H1 (cell line): ENCODE results near the gene SLC25A31. TPM values are rescaled to one million over a fixed set of nuclear protein-coding genes. Genes with fewer than 3 reads are reported as not detected.

Experiments
- ATF3 ChIP-seq: IDR thresholded peaks from 2 replicates; pipeline ENCODE4 v1.6.1; 2011; ENCODE audit warnings: low read depth, mild to moderate bottlenecking, low read length; ENCODE audit not compliant: insufficient read depth
- CHD7 ChIP-seq: fragments of 300-600 bp; sonication (generic); IDR thresholded peaks from 2 replicates; pipeline ENCODE4 v1.7.1; 2012; ENCODE audit warnings: low read length, moderate library complexity, mild to moderate bottlenecking, inconsistent platforms; ENCODE audit not compliant: insufficient replicate concordance
- KDM4A ChIP-seq: IDR thresholded peaks from one replicate; pipeline ENCODE4 v1.7.1; 2012; ENCODE audit warnings: low read depth, mild to moderate bottlenecking, moderate library complexity, low read length, inconsistent platforms; ENCODE audit not compliant: severe bottlenecking
- POU5F1 ChIP-seq: IDR thresholded peaks from 2 replicates; pipeline ENCODE4 v1.6.1; 2011; ENCODE audit warnings: low read depth, mild to moderate bottlenecking, low read length, moderate library complexity
- RXRA ChIP-seq: IDR thresholded peaks from 2 replicates; pipeline ENCODE4 v1.6.1; 2011; ENCODE audit warnings: low read depth, mild to moderate bottlenecking, low read length, moderate library complexity; ENCODE audit not compliant: insufficient read depth
- SAP30 ChIP-seq: fragments of 300-600 bp; sonication (generic); IDR thresholded peaks from 2 replicates; pipeline ENCODE4 v1.7.1; 2012; ENCODE audit warnings: low read length, moderate library complexity, mild to moderate bottlenecking, inconsistent platforms; ENCODE audit not compliant: insufficient read depth, insufficient replicate concordance
- SIRT6 ChIP-seq: IDR thresholded peaks from one replicate; pipeline ENCODE4 v1.7.1; 2012; ENCODE audit warnings: low read length, inconsistent platforms
- SP1 ChIP-seq: IDR thresholded peaks from 2 replicates; pipeline ENCODE4 v1.6.1; 2011; ENCODE audit warnings: low read depth, low read length
- TEAD4 ChIP-seq: IDR thresholded peaks from 2 replicates; pipeline ENCODE4 v1.6.1; 2012; ENCODE audit warnings: low read depth, low read length, inconsistent platforms, mixed read lengths
- ZNF274 ChIP-seq: IDR thresholded peaks from 2 replicates; pipeline ENCODE4 v1.7.0; 2012; ENCODE audit warnings: low read length, borderline replicate concordance; ENCODE audit errors: extremely low read depth
- polyA plus RNA-seq, 7 experiments: library from polyadenylated mRNA; depleted of rRNA in 3 of 7; stranded (reverse) in 5 of 7; unstranded in 2 of 7; fragments of >200 nt in 5 of 7; fragments of 200-250 nt in 2 of 7; gene quantifications; 1 replicate in 5 of 7; 2 replicates in 1 of 7; 4 replicates in 1 of 7; pipeline versions ENCODE4 v1.2.1 to v1.2.3, GENCODE V29; 2011 to 2013; ENCODE audit warnings: missing spikeins in 2 of 7, mixed read lengths in 2 of 7
- total RNA-seq: library from RNA; stranded (reverse); fragmentation: NEBNext Ultra II Directional; extraction: Animal tissue kit (Norgen Biotek cat#: 25700); gene quantifications from 2 replicates; pipeline ENCODE4 v1.2.1, GENCODE V29; 2021

SLC25A31 gene
- total and polyA plus RNA-seq, 2 of the 8 experiments (the other 6 are each of a cell fraction or from before 2014, with no cell fraction given), result not detected

GRCh38 chr4:127780598-127780997 lies 50.4 kb downstream of the SLC25A31 start (continued):
- TF ChIP-seq CHD7, result no peak
- TF ChIP-seq TEAD4, result no peak
- TF ChIP-seq SIRT6, result no peak
- no peak for TF ChIP-seq ATF3
- no peak for TF ChIP-seq SP1
- no peak for TF ChIP-seq KDM4A
- TF ChIP-seq ZNF274, result no peak
- no peak for TF ChIP-seq SAP30
- no peak for TF ChIP-seq RXRA
- no peak for TF ChIP-seq POU5F1
